HG02970 (cell line): Measurements from ENCODE around the gene LRP1B.

ENCODE experiments used
- ATAC-seq: cut with Tn5 transposase; IDR thresholded peaks from one replicate; pipeline ENCODE4 v1.9.1; 2021; ENCODE audit warnings: mild to moderate bottlenecking, moderate library complexity, moderate number of reproducible peaks; ENCODE audit not compliant: unreplicated experiment, low FRiP score

LRP1B gene

GRCh38 chr2:141805302-141805701 is 325.5 kb downstream of the LRP1B start:
- no peak for ATAC-seq

GRCh38 chr2:141796449-141796848 is 334.4 kb downstream of the LRP1B start:
- ATAC-seq: no peak

GRCh38 chr2:141791521-141791920 is 339.3 kb downstream of the LRP1B start:
- no peak for ATAC-seq

GRCh38 chr2:141782574-141782973 is 348.2 kb downstream of the LRP1B start:
- no peak for ATAC-seq

- no peak for ATAC-seq
Measured at GRCh38 chr2:141778315-141778835, 352.4 kb downstream of the LRP1B start.

- ATAC-seq: no peak
Measured at GRCh38 chr2:141770530-141770929, 360.3 kb downstream of the LRP1B start.

GRCh38 chr2:141767691-141768090 is 363.1 kb downstream of the LRP1B start:
- ATAC-seq: no peak

GRCh38 chr2:141767051-141767450 is 363.8 kb downstream of the LRP1B start:
- ATAC-seq: no peak

GRCh38 chr2:141766225-141766624 is 364.6 kb downstream of the LRP1B start:
- ATAC-seq: no peak

- no peak for ATAC-seq
Measured at GRCh38 chr2:141748616-141749015, 382.2 kb downstream of the LRP1B start.

GRCh38 chr2:141741652-141742051 is 389.2 kb downstream of the LRP1B start:
- no peak for ATAC-seq

GRCh38 chr2:141737492-141738255 is 393.1 kb downstream of the LRP1B start:
- ATAC-seq: no peak

- ATAC-seq: no peak
Measured at GRCh38 chr2:141736466-141736865, 394.4 kb downstream of the LRP1B start.

GRCh38 chr2:141728886-141729285 is 401.9 kb downstream of the LRP1B start:
- no peak for ATAC-seq

GRCh38 chr2:141728142-141728541 is 402.7 kb downstream of the LRP1B start:
- ATAC-seq: no peak

- ATAC-seq: no peak
Measured at GRCh38 chr2:141724426-141724825, 406.4 kb downstream of the LRP1B start.

GRCh38 chr2:141723814-141724213 is 407.0 kb downstream of the LRP1B start:
- no peak for ATAC-seq

- ATAC-seq: no peak
Measured at GRCh38 chr2:141720476-141720875, 410.3 kb downstream of the LRP1B start.

- no peak for ATAC-seq
Measured at GRCh38 chr2:141714496-141714895, 416.3 kb downstream of the LRP1B start.

- ATAC-seq: no peak
Measured at GRCh38 chr2:141711627-141712026, 419.2 kb downstream of the LRP1B start.

GRCh38 chr2:141710589-141711239 is 420.1 kb downstream of the LRP1B start:
- no peak for ATAC-seq

GRCh38 chr2:141709756-141710155 is 421.1 kb downstream of the LRP1B start:
- no peak for ATAC-seq
